Right lobe of liver (tissue), 6 donors: ENCODE measurements around the gene OXCT2. TPM values are rescaled to one million over a fixed set of nuclear protein-coding genes. Genes with fewer than 3 reads are reported as not detected.
A peak's percentile ranks its signal among the peaks of the same experiment; 100 is the strongest.

ENCODE experiments used
- ATAC-seq, 4 donors: fragments of 200-7000 bp; cut with Tn5 transposase; one replicate each; pipeline ENCODE4 v1.9.1; 2020; ENCODE audit warnings: mild to moderate bottlenecking in 4 of 4, moderate library complexity in 4 of 4
- DNase-seq, 3 donors: peaks; one replicate each; pipeline ENCODE4 v3.0.0-alpha.2; 2020
- H3K27ac ChIP-seq, 3 donors: fragments of 200-600 bp; one replicate each; pipeline ENCODE4 v1.8.0; 2022
- H3K27me3 ChIP-seq, 2 donors: fragments of 200-600 bp; one replicate each; pipeline ENCODE4 v1.8.0; 2022
- H3K36me3 ChIP-seq, 4 donors: fragments of 200-600 bp; sonication (generic) in 1 of 4; one replicate each; pipeline versions ENCODE4 v1.5.1 to v1.8.0; 2017 to 2022; ENCODE audit warnings: control low read depth in 1 of 4
- H3K4me1 ChIP-seq, 4 donors: fragments of 200-600 bp; sonication (generic) in 1 of 4; one replicate each; pipeline versions ENCODE4 v1.5.1 to v1.8.0; 2017 to 2022; ENCODE audit warnings: control low read depth in 1 of 4
- H3K4me3 ChIP-seq, 3 donors: fragments of 200-600 bp; one replicate each; pipeline ENCODE4 v1.8.0; 2022
- H3K9me3 ChIP-seq, 4 donors: fragments of 200-600 bp; sonication (generic) in 1 of 4; one replicate each; pipeline versions ENCODE4 v1.5.1 to v1.8.0; 2017 to 2022; ENCODE audit warnings: control low read depth in 1 of 4
- CTCF ChIP-seq, 4 donors: fragments of 200-600 bp in 3 of 4; fragments of 450-650 bp in 1 of 4; IDR thresholded peaks; one replicate each; pipeline versions ENCODE4 v1.5.1 to v1.8.0; 2016 to 2022; ENCODE audit warnings: antibody characterized with exemption in 4 of 4, mild to moderate bottlenecking in 2 of 4
- POLR2A ChIP-seq: fragments of 450-650 bp; IDR thresholded peaks from one replicate; pipeline ENCODE4 v1.6.1; 2017; ENCODE audit warnings: antibody characterized with exemption, mild to moderate bottlenecking
- WGBS: methylation state at CpG from one replicate; pipeline ENCODE4 v1.1.6; 2018; ENCODE audit warnings: low coverage, low lambda C conversion rate; ENCODE audit not compliant: insufficient coverage; ENCODE audit errors: missing lambda C conversion rate; 5-methylcytosine and 5-hydroxymethylcytosine counted together
- intact Hi-C, 2 donors: fragments of 100-400 bp; cut with DNase I; formaldehyde crosslinking; loops; one replicate each; pipeline versions ENCODE4 v1.11.2 to v1.14.1; 2022
- total RNA-seq, 6 experiments: library from RNA; depleted of rRNA in 2 of 6; stranded (reverse); fragments of >200 nt in 2 of 6; fragmentation: NEBNext Ultra II Directional in 3 of 6; extraction: Animal tissue kit (Norgen Biotek cat#: 25700) in 3 of 6; gene quantifications; one replicate each; pipeline versions ENCODE4 v1.1.0 to v1.2.4, GENCODE V29; 2016 to 2023
- donor health status: DM: no; HTN: yes; CAD: no.
- donor health status: DM: no; HTN: no; CAD: no.
- donor health status: DM: no; HTN: no; CAD: no.
- donor health status: DM: no; HTN: yes; CAD: no.
- donor health status: DM: no; HTN: yes; CAD: no.

OXCT2 gene
- total RNA-seq, 6 experiments from 2014 or later = 0.12 to 2.4 (median 0.35) TPM; not detected in 1

DNA sequence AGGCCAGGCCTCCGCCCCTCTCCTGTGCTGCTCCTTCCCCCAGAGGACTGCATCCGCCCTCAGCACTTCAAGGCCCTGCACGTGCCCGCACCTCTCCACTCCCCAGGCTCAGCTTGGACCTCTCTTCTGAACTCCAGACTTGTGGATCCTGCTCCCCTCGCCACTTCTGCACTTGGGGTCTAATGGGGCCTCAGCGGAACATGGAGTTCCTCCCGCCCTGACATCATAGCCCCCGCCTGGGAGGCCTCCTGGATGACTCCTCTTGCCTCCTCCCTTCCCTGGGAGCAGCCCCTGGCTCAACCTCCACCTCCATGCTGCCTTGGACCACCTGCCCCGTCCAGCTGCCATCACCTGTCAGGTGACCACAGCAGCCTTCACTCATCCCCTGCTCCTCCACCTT lies 10.1 kb downstream of the OXCT2 start:
- Histone ChIP-seq H3K9me3 (no peaks in the 10 kb centered on the region), H3K36me3 (peaks cover 0 to 18% (median 3%) of the 10 kb centered on the region in 4 donors), H3K4me1 (no peaks in the 10 kb centered on the region), H3K27me3 (no peaks in the 10 kb centered on the region), H3K4me3 (no peak overlapping the region), H3K27ac (no peak overlapping the region)
- DNase-seq = peak in 1 of 3 donors; percentile 32
- 89% methylated on average over 5 of the region's 9 CpGs for WGBS
- TF ChIP-seq POLR2A = no peak
- no peak for TF ChIP-seq CTCF (IDR thresholded peaks at IDR 0.05)
- ATAC-seq = no peak
- intact Hi-C loops = no loop called here

GRCh38 chr1:39760074-39761008 lies 10.8 kb downstream of the OXCT2 start:
- Histone ChIP-seq H3K27ac (no peak overlapping the region), H3K4me3 (no peak overlapping the region), H3K4me1 (no peaks in the 10 kb centered on the region), H3K36me3 (peaks cover 0 to 23% (median 5%) of the 10 kb centered on the region in 4 donors), H3K9me3 (no peaks in the 10 kb centered on the region), H3K27me3 (no peaks in the 10 kb centered on the region)
- intact Hi-C loops = no loop called here
- ATAC-seq = no peak
- 98% methylated on average over 5 of the region's 16 CpGs for WGBS
- peak in 1 of 3 donors; percentile 32 for DNase-seq
- TF ChIP-seq POLR2A (no peak), CTCF (IDR thresholded peaks at IDR 0.05) (no peak)

DNA sequence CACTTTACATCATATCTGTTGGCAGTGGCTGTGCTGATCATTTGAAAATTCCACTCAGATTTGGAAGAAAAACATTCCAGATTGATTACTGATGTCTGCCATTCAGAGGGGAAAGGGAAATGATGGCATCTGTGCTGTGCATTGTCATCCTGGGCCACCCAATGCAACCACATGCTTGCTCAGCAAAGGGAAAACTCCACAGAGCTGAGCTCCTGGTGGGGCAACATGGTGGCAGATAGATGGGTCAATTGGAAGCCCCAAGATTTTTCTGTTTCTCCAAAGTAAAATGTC lies 11.8 kb downstream of the OXCT2 start:
- H3K9me3 ChIP-seq = no peaks in the 10 kb centered on the region
- no peak overlapping the region for H3K27ac ChIP-seq
- intact Hi-C loops = no loop called here
- H3K27me3 ChIP-seq = no peaks in the 10 kb centered on the region
- TF ChIP-seq POLR2A = no peak
- TF ChIP-seq CTCF (IDR thresholded peaks at IDR 0.05) = no peak
- DNase-seq (no peak), ATAC-seq (no peak)
- H3K4me3 ChIP-seq = no peak overlapping the region
- H3K4me1 ChIP-seq = no peaks in the 10 kb centered on the region
- H3K36me3 ChIP-seq = peaks cover 0 to 33% (median 5%) of the 10 kb centered on the region in 4 donors

GRCh38 chr1:39758556-39759435 lies 12.4 kb downstream of the OXCT2 start:
- H3K36me3 ChIP-seq = peaks cover 0 to 39% (median 6%) of the 10 kb centered on the region in 4 donors
- ATAC-seq = no peak

More at GRCh38 chr1:39758556-39759435, 12.4 kb downstream of the OXCT2 start:
- WGBS = 100% methylated on average over 4 of the region's 16 CpGs
- intact Hi-C loops = no loop called here
- Histone ChIP-seq H3K27me3 (no peaks in the 10 kb centered on the region), H3K4me3 (no peak overlapping the region), H3K4me1 (no peaks in the 10 kb centered on the region), H3K27ac (no peak overlapping the region), H3K9me3 (no peaks in the 10 kb centered on the region)
- DNase-seq = no peak
- TF ChIP-seq POLR2A = no peak
- TF ChIP-seq CTCF (IDR thresholded peaks at IDR 0.05) = no peak
